PC-3 (cell line): ENCODE measurements around the gene TPCN2. TPM values are rescaled to one million over a fixed set of nuclear protein-coding genes. Genes with fewer than 3 reads are reported as not detected.

Source experiments
- ATAC-seq: fragments of 200-7000 bp; cut with Tn5 transposase; 2 replicates; pipeline ENCODE4 v1.9.1; 2020; ENCODE audit warnings: mild to moderate bottlenecking, moderate library complexity
- BruUV-seq: library from RNA; stranded (reverse); fragments of 400-500 nt; replicated peaks from 2 replicates; lab custom pipeline; 2021; lab: Mats Ljungman, UMichigan
- CTCF ChIA-PET: fragments of 300-600 bp; sonication (Branson Sonifier 250); formaldehyde crosslinking; loops from one replicate; lab custom pipeline; 2022; ENCODE audit warnings: antibody characterized with exemption; lab: Charles Lee
- POLR2A ChIA-PET: fragments of 300-600 bp; sonication (Branson Sonifier 250); formaldehyde crosslinking; loops from one replicate; lab custom pipeline; 2022; ENCODE audit warnings: antibody characterized with exemption; ENCODE audit not compliant: unreplicated experiment; lab: Charles Lee
- DNase-seq: peaks from one replicate; pipeline ENCODE4 v3.0.0-alpha.2; 2015
- H2AFZ ChIP-seq: fragments of 300-600 bp; sonication (generic); 2 replicates; pipeline ENCODE4 v1.6.0; 2016; ENCODE audit warnings: antibody characterized with exemption, low read length
- H3F3A ChIP-seq: fragments of 300-600 bp; sonication (generic); one replicate; pipeline ENCODE4 v1.6.0; 2017; ENCODE audit warnings: antibody characterized with exemption, low read length, control low read depth, mild to moderate bottlenecking; ENCODE audit not compliant: unreplicated experiment
- H3K27ac ChIP-seq: fragments of 300-600 bp; sonication (generic); 2 replicates; pipeline ENCODE4 v1.5.1; 2016; ENCODE audit warnings: mild to moderate bottlenecking, low read length
- H3K27me3 ChIP-seq: fragments of 300-600 bp; sonication (generic); 2 replicates; pipeline ENCODE4 v1.6.1; 2016; ENCODE audit warnings: low read length, mixed read lengths
- H3K36me3 ChIP-seq: fragments of 300-600 bp; sonication (generic); 2 replicates; pipeline ENCODE4 v1.6.1; 2016; ENCODE audit warnings: low read depth, mixed run types, low read length, mixed read lengths
- H3K4me1 ChIP-seq: fragments of 300-600 bp; sonication (generic); 2 replicates; pipeline ENCODE4 v1.5.1; 2016; ENCODE audit warnings: low read length; ENCODE audit not compliant: insufficient read depth
- H3K4me2 ChIP-seq: fragments of 300-600 bp; sonication (generic); 2 replicates; pipeline ENCODE4 v1.6.0; 2016; ENCODE audit warnings: low read length
- H3K4me3 ChIP-seq: fragments of 300-600 bp; sonication (generic); 2 replicates; pipeline ENCODE4 v1.5.1; 2016; ENCODE audit warnings: mild to moderate bottlenecking, low read length, mixed read lengths
- H3K79me2 ChIP-seq: fragments of 300-600 bp; sonication (generic); 2 replicates; pipeline ENCODE4 v1.6.1; 2017; ENCODE audit warnings: low read length, mixed read lengths
- H3K9ac ChIP-seq: fragments of 300-600 bp; sonication (generic); 2 replicates; pipeline ENCODE4 v1.6.0; 2016; ENCODE audit warnings: mild to moderate bottlenecking, low read length
- H3K9me2 ChIP-seq: fragments of 300-600 bp; sonication (generic); replicated peaks from 2 replicates; pipeline ENCODE4 v1.6.1; 2016; ENCODE audit warnings: mixed run types, low read length, mixed read lengths
- H3K9me3 ChIP-seq: fragments of 300-600 bp; sonication (generic); 2 replicates; pipeline ENCODE4 v1.6.1; 2016; ENCODE audit warnings: low read length, mixed read lengths
- H4K20me1 ChIP-seq: fragments of 300-600 bp; sonication (generic); 2 replicates; pipeline ENCODE4 v1.6.1; 2016; ENCODE audit warnings: low read length, mixed read lengths
- EZH2 ChIP-seq: fragments of 300-600 bp; sonication (generic); IDR thresholded peaks from one replicate; pipeline ENCODE4 v1.6.1; 2017; ENCODE audit warnings: antibody characterized with exemption, mild to moderate bottlenecking, low read length; ENCODE audit not compliant: unreplicated experiment
- EZH2phosphoT487 ChIP-seq: fragments of 300-600 bp; sonication (generic); IDR thresholded peaks from 2 replicates; pipeline ENCODE4 v1.6.1; 2018; ENCODE audit warnings: mild to moderate bottlenecking, antibody characterized with exemption, low read length, borderline replicate concordance
- intact Hi-C: fragments of 100-400 bp; cut with micrococcal nuclease; formaldehyde crosslinking; loops from 2 replicates; pipeline ENCODE4 v1.9.0; 2023
- total RNA-seq: library from RNA; depleted of rRNA; stranded (reverse); fragments of >200 nt; gene quantifications from 2 replicates; pipeline ENCODE4 v1.2.3, GENCODE V29; 2014
- TF ChIP-seq, protein P1 (sequence below): fragments of 300-600 bp; sonication (generic); conservative IDR thresholded peaks from 2 replicates; pipeline ENCODE4 v1.5.1; 2017; ENCODE audit warnings: antibody characterized with exemption, low read depth, mild to moderate bottlenecking, low read length

TPCN2 gene
- total RNA-seq, 1 experiment from 2014 or later = 13.0 TPM

DNA sequence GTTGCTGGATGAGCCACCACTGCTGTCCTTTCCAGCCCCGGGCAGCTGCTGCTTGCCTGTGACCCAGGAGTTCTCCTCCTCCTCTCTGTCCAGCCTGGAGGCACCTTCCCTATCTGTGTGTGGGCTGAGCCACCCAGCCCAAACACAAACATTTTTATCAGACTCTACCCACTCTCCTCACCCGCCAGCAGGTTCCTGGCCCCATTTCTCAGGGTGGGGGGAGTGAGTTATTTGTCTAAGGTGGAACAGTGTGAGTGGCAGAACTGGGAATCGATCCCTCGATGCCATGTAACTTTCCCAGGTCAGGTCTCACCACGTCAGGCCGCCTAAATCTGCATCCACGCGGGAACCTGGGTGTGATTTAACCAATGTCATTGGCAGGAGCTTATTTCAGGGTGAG is 86.2 kb downstream of the TPCN2 start:
- H3K4me3 ChIP-seq = no peak overlapping the region
- H3K4me1 ChIP-seq = peaks cover 28% of the 10 kb centered on the region
- H3K9ac ChIP-seq = no peak overlapping the region
- H3K9me2 ChIP-seq = no peaks in the 10 kb centered on the region
- ChIA-PET CTCF (no interaction called here), POLR2A (no interaction called here)
- H3K79me2 ChIP-seq = no peaks in the 10 kb centered on the region
- TF ChIP-seq EZH2 (no peak), EZH2phosphoT487 (no peak)
- TF ChIP-seq, protein P1, sequence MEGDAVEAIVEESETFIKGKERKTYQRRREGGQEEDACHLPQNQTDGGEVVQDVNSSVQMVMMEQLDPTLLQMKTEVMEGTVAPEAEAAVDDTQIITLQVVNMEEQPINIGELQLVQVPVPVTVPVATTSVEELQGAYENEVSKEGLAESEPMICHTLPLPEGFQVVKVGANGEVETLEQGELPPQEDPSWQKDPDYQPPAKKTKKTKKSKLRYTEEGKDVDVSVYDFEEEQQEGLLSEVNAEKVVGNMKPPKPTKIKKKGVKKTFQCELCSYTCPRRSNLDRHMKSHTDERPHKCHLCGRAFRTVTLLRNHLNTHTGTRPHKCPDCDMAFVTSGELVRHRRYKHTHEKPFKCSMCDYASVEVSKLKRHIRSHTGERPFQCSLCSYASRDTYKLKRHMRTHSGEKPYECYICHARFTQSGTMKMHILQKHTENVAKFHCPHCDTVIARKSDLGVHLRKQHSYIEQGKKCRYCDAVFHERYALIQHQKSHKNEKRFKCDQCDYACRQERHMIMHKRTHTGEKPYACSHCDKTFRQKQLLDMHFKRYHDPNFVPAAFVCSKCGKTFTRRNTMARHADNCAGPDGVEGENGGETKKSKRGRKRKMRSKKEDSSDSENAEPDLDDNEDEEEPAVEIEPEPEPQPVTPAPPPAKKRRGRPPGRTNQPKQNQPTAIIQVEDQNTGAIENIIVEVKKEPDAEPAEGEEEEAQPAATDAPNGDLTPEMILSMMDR = no peak
- no peaks in the 10 kb centered on the region for H3K9me3 ChIP-seq
- no peak for ATAC-seq
- intact Hi-C loops = no loop called here
- H3F3A ChIP-seq = no peaks in the 10 kb centered on the region
- H4K20me1 ChIP-seq = no peaks in the 10 kb centered on the region
- H3K27ac ChIP-seq = no peak overlapping the region
- H3K27me3 ChIP-seq = no peaks in the 10 kb centered on the region
- DNase-seq = no peak
- no peak overlapping the region for H3K4me2 ChIP-seq
- BruUV-seq = no TSS peak
- H3K36me3 ChIP-seq = no peaks in the 10 kb centered on the region
- no peak overlapping the region for H2AFZ ChIP-seq

GRCh38 chr11:69135420-69136363 is 87.0 kb downstream of the TPCN2 start:
- no peak overlapping the region for H3K27ac ChIP-seq
- intact Hi-C loops = no loop called here
- H3K27me3 ChIP-seq = no peaks in the 10 kb centered on the region
- H3K4me3 ChIP-seq = no peak overlapping the region
- H3K79me2 ChIP-seq = no peaks in the 10 kb centered on the region
- no peak overlapping the region for H2AFZ ChIP-seq
- H3K4me1 ChIP-seq = peaks cover 25% of the 10 kb centered on the region
- POLR2A ChIA-PET = no interaction called here
- TF ChIP-seq, protein P1 = no peak
- no peak for TF ChIP-seq EZH2phosphoT487
- no peak for TF ChIP-seq EZH2
- no peaks in the 10 kb centered on the region for H3K36me3 ChIP-seq
- H3K4me2 ChIP-seq = no peak overlapping the region
- no peak overlapping the region for H3K9ac ChIP-seq
- CTCF ChIA-PET = no interaction called here
- H3K9me2 ChIP-seq = no peaks in the 10 kb centered on the region
- no TSS peak for BruUV-seq
- no peak for ATAC-seq
- no peaks in the 10 kb centered on the region for H3F3A ChIP-seq
- no peaks in the 10 kb centered on the region for H4K20me1 ChIP-seq
- DNase-seq = no peak
- H3K9me3 ChIP-seq = no peaks in the 10 kb centered on the region

DNA sequence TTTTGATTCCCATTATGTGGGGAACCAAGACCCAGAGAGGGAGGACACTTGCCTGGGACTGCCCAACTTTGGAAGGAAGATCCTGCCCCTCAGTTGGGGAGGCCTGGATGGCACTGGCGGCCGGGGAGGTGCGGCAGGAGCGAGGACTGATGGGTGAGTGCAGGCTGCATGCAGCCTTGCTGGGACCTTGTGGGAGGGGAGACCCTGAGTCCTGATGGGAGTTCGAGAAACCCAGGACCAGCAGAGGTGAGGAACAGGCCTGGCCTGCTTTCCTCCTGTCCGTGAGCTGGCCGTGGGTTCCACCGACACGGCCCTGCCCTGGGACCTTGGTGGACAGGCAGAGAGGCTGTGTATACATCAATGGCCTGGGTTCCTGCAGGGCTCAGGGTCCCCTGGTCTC is 87.7 kb downstream of the TPCN2 start:
- Histone ChIP-seq H3K9me3 (no peaks in the 10 kb centered on the region), H3K4me3 (no peak overlapping the region), H3K4me1 (peaks cover 18% of the 10 kb centered on the region), H3F3A (no peaks in the 10 kb centered on the region), H3K27ac (no peak overlapping the region), H3K4me2 (no peak overlapping the region), H3K79me2 (no peaks in the 10 kb centered on the region), H2AFZ (no peak overlapping the region), H3K27me3 (no peaks in the 10 kb centered on the region), H3K36me3 (no peaks in the 10 kb centered on the region), H3K9ac (no peak overlapping the region), H4K20me1 (no peaks in the 10 kb centered on the region), H3K9me2 (no peaks in the 10 kb centered on the region)
- BruUV-seq = no TSS peak
- DNase-seq = no peak
- no peak for ATAC-seq
- CTCF ChIA-PET = no interaction called here
- TF ChIP-seq, protein P1 = no peak
- TF ChIP-seq EZH2 (no peak), EZH2phosphoT487 (no peak)
- intact Hi-C loops = no loop called here
- POLR2A ChIA-PET = no interaction called here
